HEK293 (cell line): ENCODE data around the gene CDK2AP2.

Experiments
- CTCF ChIA-PET: fragments of 350-600 bp; formaldehyde crosslinking; extraction: SDS; loops from one replicate; lab custom pipeline; 2021; ENCODE audit warnings: antibody characterized with exemption; lab: Yijun Ruan, JAX
- POLR2A ChIA-PET: fragments of 300-600 bp; formaldehyde crosslinking; extraction: SDS; loops from one replicate; lab custom pipeline; 2020; ENCODE audit warnings: antibody characterized with exemption, inconsistent platforms; lab: Yijun Ruan, JAX
- H3K27ac ChIP-seq: fragments of 200-500 bp; sonication (Bioruptor generic); 2 replicates; pipeline ENCODE4 v1.5.1; 2014; ENCODE audit warnings: low read depth, low read length, control low read depth, inconsistent platforms; ENCODE audit errors: extremely low read depth
- H3K36me3 ChIP-seq, 2 experiments: fragments of 200-500 bp in 1 of 2; sonication (Bioruptor generic) in 1 of 2; 1 replicate in 1 of 2; 2 replicates in 1 of 2; pipeline ENCODE4 v1.5.1; 2014 to 2017; ENCODE audit warnings: inconsistent platforms in 2 of 2, low read length in 2 of 2; ENCODE audit not compliant: control insufficient read depth in 2 of 2, insufficient read depth in 1 of 2
- H3K4me1 ChIP-seq: fragments of 200-500 bp; sonication (Bioruptor generic); 2 replicates; pipeline ENCODE4 v1.5.1; 2014; ENCODE audit warnings: mild to moderate bottlenecking, low read length, inconsistent platforms; ENCODE audit not compliant: control insufficient read depth, insufficient read depth
- H3K4me3 ChIP-seq: 2 replicates; pipeline ENCODE4 v1.5.1; 2011; ENCODE audit warnings: low read depth, mild to moderate bottlenecking, control low read depth, low read length, moderate library complexity
- H3K9me3 ChIP-seq: fragments of 200-500 bp; sonication (Bioruptor generic); 2 replicates; pipeline ENCODE4 v1.5.1; 2014; ENCODE audit warnings: low read depth, low read length, inconsistent platforms; ENCODE audit not compliant: control insufficient read depth, insufficient read depth
- GLIS1 ChIP-seq: fragments of 450-650 bp; formaldehyde crosslinking; IDR thresholded peaks from 2 replicates; pipeline ENCODE4 v1.5.1; 2016; ENCODE audit warnings: missing biosample characterization, missing genetic modification characterization
- MZF1 ChIP-seq: fragments of 450-650 bp; formaldehyde crosslinking; IDR thresholded peaks from 2 replicates; pipeline ENCODE4 v1.5.1; 2017; ENCODE audit warnings: missing biosample characterization, missing genetic modification characterization, borderline replicate concordance
- OVOL3 ChIP-seq: fragments of 450-650 bp; formaldehyde crosslinking; IDR thresholded peaks from 2 replicates; pipeline ENCODE4 v1.5.1; 2016; ENCODE audit warnings: missing biosample characterization, missing genetic modification characterization
- ZBTB1 ChIP-seq: fragments of 450-650 bp; formaldehyde crosslinking; IDR thresholded peaks from 2 replicates; pipeline ENCODE4 v1.5.1; 2016; ENCODE audit warnings: missing biosample characterization, missing genetic modification characterization
- ZBTB7A ChIP-seq: fragments of 450-650 bp; formaldehyde crosslinking; IDR thresholded peaks from 2 replicates; pipeline ENCODE4 v1.5.1; 2016; ENCODE audit warnings: low read depth, missing biosample characterization, missing genetic modification characterization
- ZNF10 ChIP-seq: fragments of 450-650 bp; formaldehyde crosslinking; IDR thresholded peaks from 2 replicates; pipeline ENCODE4 v1.5.1; 2017; ENCODE audit warnings: missing biosample characterization, missing genetic modification characterization
- ZNF114 ChIP-seq: fragments of 450-650 bp; formaldehyde crosslinking; IDR thresholded peaks from 2 replicates; pipeline ENCODE4 v1.5.0; 2017; ENCODE audit warnings: missing biosample characterization, missing genetic modification characterization
- ZNF155 ChIP-seq: fragments of 450-650 bp; formaldehyde crosslinking; IDR thresholded peaks from 2 replicates; pipeline ENCODE4 v1.5.1; 2016; ENCODE audit warnings: missing biosample characterization, missing genetic modification characterization
- ZNF175 ChIP-seq: fragments of 450-650 bp; formaldehyde crosslinking; IDR thresholded peaks from 2 replicates; pipeline ENCODE4 v1.5.1; 2016; ENCODE audit warnings: missing biosample characterization, missing genetic modification characterization
- ZNF248 ChIP-seq: fragments of 450-650 bp; formaldehyde crosslinking; IDR thresholded peaks from 2 replicates; pipeline ENCODE4 v1.5.1; 2017; ENCODE audit warnings: missing biosample characterization, missing genetic modification characterization
- ZNF324 ChIP-seq: fragments of 450-650 bp; formaldehyde crosslinking; IDR thresholded peaks from 2 replicates; pipeline ENCODE4 v1.5.1; 2016; ENCODE audit warnings: missing biosample characterization, missing genetic modification characterization
- ZNF404 ChIP-seq: fragments of 450-650 bp; formaldehyde crosslinking; IDR thresholded peaks from 2 replicates; pipeline ENCODE4 v1.5.1; 2017; ENCODE audit warnings: missing biosample characterization, missing genetic modification characterization
- ZNF433 ChIP-seq: fragments of 450-650 bp; formaldehyde crosslinking; IDR thresholded peaks from 2 replicates; pipeline ENCODE4 v1.5.1; 2016; ENCODE audit warnings: missing biosample characterization, missing genetic modification characterization, low read depth
- ZNF501 ChIP-seq: fragments of 450-650 bp; formaldehyde crosslinking; IDR thresholded peaks from 2 replicates; pipeline ENCODE4 v1.5.1; 2016; ENCODE audit warnings: missing biosample characterization, missing genetic modification characterization
- ZNF514 ChIP-seq: fragments of 450-650 bp; formaldehyde crosslinking; IDR thresholded peaks from 2 replicates; pipeline ENCODE4 v1.5.1; 2016; ENCODE audit warnings: missing biosample characterization, missing genetic modification characterization
- ZNF530 ChIP-seq: fragments of 450-650 bp; formaldehyde crosslinking; IDR thresholded peaks from 2 replicates; pipeline ENCODE4 v1.5.1; 2016; ENCODE audit warnings: low read depth, missing biosample characterization, missing genetic modification characterization
- ZNF558 ChIP-seq: fragments of 450-650 bp; formaldehyde crosslinking; IDR thresholded peaks from 2 replicates; pipeline ENCODE4 v1.5.1; 2016; ENCODE audit warnings: missing biosample characterization, missing genetic modification characterization
- ZNF654 ChIP-seq: fragments of 450-650 bp; formaldehyde crosslinking; IDR thresholded peaks from 2 replicates; pipeline ENCODE4 v1.5.1; 2016; ENCODE audit warnings: low read depth, missing biosample characterization, missing genetic modification characterization
- ZNF747 ChIP-seq: fragments of 450-650 bp; formaldehyde crosslinking; IDR thresholded peaks from 2 replicates; pipeline ENCODE4 v1.5.1; 2016; ENCODE audit warnings: missing biosample characterization, missing genetic modification characterization
- ZNF768 ChIP-seq: fragments of 450-650 bp; formaldehyde crosslinking; IDR thresholded peaks from 2 replicates; pipeline ENCODE4 v1.5.1; 2018; ENCODE audit warnings: missing biosample characterization, mild to moderate bottlenecking, missing genetic modification characterization
- TF ChIP-seq, protein P1 (sequence below): fragments of 450-650 bp; formaldehyde crosslinking; IDR thresholded peaks from 2 replicates; pipeline ENCODE4 v1.5.0; 2017; ENCODE audit warnings: missing biosample characterization, missing genetic modification characterization, borderline replicate concordance
- TF ChIP-seq, protein P2 (sequence below): fragments of 450-650 bp; formaldehyde crosslinking; IDR thresholded peaks from 2 replicates; pipeline ENCODE4 v1.5.1; 2016; ENCODE audit warnings: missing biosample characterization, missing genetic modification characterization
- TF ChIP-seq, protein P3 (sequence below): fragments of 450-650 bp; formaldehyde crosslinking; IDR thresholded peaks from 2 replicates; pipeline ENCODE4 v1.5.1; 2016; ENCODE audit warnings: missing biosample characterization, missing genetic modification characterization
- TF ChIP-seq, protein P4 (sequence below): fragments of 450-650 bp; formaldehyde crosslinking; IDR thresholded peaks from 2 replicates; pipeline ENCODE4 v1.5.1; 2016; ENCODE audit warnings: missing biosample characterization, missing genetic modification characterization
- TF ChIP-seq, protein P5 (sequence below): fragments of 450-650 bp; formaldehyde crosslinking; IDR thresholded peaks from 2 replicates; pipeline ENCODE4 v1.5.1; 2016; ENCODE audit warnings: missing biosample characterization, missing genetic modification characterization, low read depth
- TF ChIP-seq, protein P6 (sequence below): IDR thresholded peaks from 2 replicates; pipeline ENCODE4 v1.6.1; 2011; ENCODE audit warnings: mild to moderate bottlenecking, low read depth, low read length, borderline replicate concordance

CDK2AP2 gene

DNA sequence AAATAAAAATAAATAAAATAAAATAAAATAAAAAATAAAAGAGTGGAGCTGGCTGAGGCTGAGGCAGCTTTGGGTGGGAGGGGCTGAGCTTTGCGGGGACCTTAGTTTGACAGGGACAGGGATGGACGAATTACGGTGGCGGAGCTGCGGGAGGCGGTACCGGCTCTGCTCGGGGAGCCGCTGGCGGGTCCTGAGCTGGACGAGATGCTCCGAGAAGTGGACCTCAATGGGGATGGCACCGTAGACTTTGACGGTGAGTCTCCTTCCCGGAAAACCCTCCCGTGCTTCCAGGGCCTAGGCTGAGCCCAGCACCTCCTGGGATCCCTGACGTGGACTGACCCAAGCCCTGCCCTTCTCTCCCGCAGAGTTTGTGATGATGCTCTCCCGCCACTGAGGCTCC is 49.7 kb downstream of the CDK2AP2 start:
- Histone ChIP-seq H3K4me3 (no peak overlapping the region), H3K36me3 (no peaks in the 10 kb centered on the region), H3K4me1 (no peaks in the 10 kb centered on the region), H3K9me3 (no peaks in the 10 kb centered on the region), H3K27ac (no peak overlapping the region)
- ChIA-PET POLR2A (no interaction called here), CTCF (interaction anchor here (0.6 kb wide), 1 partner anchor 94 kb away, joined by 3 read pairs; no protein-coding TSS in a partner anchor)
- TF ChIP-seq ZNF530 (no peak), ZNF501 (tag by site-specific recombination) (no peak), GLIS1 (tag by site-specific recombination) (no peak), ZNF747 (tag by site-specific recombination) (no peak), ZNF175 (tag by site-specific recombination) (no peak), ZNF514 (no peak), ZNF155 (no peak), ZNF433 (tag by site-specific recombination) (no peak), ZNF404 (tag by site-specific recombination) (no peak)
- TF ChIP-seq, protein P1, sequence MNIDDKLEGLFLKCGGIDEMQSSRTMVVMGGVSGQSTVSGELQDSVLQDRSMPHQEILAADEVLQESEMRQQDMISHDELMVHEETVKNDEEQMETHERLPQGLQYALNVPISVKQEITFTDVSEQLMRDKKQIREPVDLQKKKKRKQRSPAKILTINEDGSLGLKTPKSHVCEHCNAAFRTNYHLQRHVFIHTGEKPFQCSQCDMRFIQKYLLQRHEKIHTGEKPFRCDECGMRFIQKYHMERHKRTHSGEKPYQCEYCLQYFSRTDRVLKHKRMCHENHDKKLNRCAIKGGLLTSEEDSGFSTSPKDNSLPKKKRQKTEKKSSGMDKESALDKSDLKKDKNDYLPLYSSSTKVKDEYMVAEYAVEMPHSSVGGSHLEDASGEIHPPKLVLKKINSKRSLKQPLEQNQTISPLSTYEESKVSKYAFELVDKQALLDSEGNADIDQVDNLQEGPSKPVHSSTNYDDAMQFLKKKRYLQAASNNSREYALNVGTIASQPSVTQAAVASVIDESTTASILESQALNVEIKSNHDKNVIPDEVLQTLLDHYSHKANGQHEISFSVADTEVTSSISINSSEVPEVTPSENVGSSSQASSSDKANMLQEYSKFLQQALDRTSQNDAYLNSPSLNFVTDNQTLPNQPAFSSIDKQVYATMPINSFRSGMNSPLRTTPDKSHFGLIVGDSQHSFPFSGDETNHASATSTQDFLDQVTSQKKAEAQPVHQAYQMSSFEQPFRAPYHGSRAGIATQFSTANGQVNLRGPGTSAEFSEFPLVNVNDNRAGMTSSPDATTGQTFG (tag by site-specific recombination) = no peak
- TF ChIP-seq, protein P2, sequence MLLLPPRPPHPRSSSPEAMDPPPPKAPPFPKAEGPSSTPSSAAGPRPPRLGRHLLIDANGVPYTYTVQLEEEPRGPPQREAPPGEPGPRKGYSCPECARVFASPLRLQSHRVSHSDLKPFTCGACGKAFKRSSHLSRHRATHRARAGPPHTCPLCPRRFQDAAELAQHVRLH (tag by site-specific recombination) = no peak
- TF ChIP-seq, protein P3, sequence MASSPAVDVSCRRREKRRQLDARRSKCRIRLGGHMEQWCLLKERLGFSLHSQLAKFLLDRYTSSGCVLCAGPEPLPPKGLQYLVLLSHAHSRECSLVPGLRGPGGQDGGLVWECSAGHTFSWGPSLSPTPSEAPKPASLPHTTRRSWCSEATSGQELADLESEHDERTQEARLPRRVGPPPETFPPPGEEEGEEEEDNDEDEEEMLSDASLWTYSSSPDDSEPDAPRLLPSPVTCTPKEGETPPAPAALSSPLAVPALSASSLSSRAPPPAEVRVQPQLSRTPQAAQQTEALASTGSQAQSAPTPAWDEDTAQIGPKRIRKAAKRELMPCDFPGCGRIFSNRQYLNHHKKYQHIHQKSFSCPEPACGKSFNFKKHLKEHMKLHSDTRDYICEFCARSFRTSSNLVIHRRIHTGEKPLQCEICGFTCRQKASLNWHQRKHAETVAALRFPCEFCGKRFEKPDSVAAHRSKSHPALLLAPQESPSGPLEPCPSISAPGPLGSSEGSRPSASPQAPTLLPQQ (tag by site-specific recombination) = no peak
- TF ChIP-seq, protein P4, sequence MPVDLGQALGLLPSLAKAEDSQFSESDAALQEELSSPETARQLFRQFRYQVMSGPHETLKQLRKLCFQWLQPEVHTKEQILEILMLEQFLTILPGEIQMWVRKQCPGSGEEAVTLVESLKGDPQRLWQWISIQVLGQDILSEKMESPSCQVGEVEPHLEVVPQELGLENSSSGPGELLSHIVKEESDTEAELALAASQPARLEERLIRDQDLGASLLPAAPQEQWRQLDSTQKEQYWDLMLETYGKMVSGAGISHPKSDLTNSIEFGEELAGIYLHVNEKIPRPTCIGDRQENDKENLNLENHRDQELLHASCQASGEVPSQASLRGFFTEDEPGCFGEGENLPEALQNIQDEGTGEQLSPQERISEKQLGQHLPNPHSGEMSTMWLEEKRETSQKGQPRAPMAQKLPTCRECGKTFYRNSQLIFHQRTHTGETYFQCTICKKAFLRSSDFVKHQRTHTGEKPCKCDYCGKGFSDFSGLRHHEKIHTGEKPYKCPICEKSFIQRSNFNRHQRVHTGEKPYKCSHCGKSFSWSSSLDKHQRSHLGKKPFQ = no peak
- TF ChIP-seq, protein P5, sequence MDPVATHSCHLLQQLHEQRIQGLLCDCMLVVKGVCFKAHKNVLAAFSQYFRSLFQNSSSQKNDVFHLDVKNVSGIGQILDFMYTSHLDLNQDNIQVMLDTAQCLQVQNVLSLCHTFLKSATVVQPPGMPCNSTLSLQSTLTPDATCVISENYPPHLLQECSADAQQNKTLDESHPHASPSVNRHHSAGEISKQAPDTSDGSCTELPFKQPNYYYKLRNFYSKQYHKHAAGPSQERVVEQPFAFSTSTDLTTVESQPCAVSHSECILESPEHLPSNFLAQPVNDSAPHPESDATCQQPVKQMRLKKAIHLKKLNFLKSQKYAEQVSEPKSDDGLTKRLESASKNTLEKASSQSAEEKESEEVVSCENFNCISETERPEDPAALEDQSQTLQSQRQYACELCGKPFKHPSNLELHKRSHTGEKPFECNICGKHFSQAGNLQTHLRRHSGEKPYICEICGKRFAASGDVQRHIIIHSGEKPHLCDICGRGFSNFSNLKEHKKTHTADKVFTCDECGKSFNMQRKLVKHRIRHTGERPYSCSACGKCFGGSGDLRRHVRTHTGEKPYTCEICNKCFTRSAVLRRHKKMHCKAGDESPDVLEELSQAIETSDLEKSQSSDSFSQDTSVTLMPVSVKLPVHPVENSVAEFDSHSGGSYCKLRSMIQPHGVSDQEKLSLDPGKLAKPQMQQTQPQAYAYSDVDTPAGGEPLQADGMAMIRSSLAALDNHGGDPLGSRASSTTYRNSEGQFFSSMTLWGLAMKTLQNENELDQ (tag by site-specific recombination) = no peak

DNA sequence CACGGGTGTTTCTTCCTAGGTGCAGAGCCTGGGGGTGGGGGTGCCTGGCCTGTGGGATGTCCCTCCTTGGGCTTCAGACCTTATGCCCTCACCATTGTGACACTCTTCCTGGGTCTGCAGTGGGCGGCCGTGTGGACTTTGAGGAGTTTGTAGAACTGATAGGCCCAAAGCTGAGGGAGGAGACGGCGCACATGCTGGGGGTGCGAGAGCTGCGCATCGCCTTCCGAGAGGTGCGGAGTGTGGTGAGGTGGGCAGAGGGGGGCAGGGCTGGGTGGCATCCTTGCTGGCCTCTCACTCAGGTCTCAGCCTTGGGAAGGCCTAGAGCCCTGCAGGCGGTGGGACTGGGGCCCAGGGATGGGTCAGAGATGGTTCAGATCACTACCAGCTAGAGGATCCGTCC is 50.5 kb downstream of the CDK2AP2 start:
- ChIA-PET CTCF (interaction anchor here (0.6 kb wide), 1 partner anchor 94 kb away, joined by 3 read pairs; no protein-coding TSS in a partner anchor), POLR2A (interaction anchor here (0.6 kb wide), 1 partner anchor 9 kb away, joined by 4 read pairs; no protein-coding TSS in a partner anchor)
- Histone ChIP-seq H3K4me1 (no peaks in the 10 kb centered on the region), H3K36me3 (no peaks in the 10 kb centered on the region), H3K9me3 (no peaks in the 10 kb centered on the region), H3K4me3 (no peak overlapping the region), H3K27ac (no peak overlapping the region)
- TF ChIP-seq ZNF10 = no peak
- no peak for TF ChIP-seq OVOL3 (tag by site-specific recombination)
- TF ChIP-seq ZNF654 (tag by site-specific recombination) = no peak
- TF ChIP-seq ZNF324 = no peak
- no peak for TF ChIP-seq ZNF501 (tag by site-specific recombination)
- no peak for TF ChIP-seq MZF1 (tag by site-specific recombination)
- no peak for TF ChIP-seq ZNF248 (tag by site-specific recombination)
- no peak for TF ChIP-seq ZNF558 (tag by site-specific recombination)
- no peak for TF ChIP-seq ZNF768 (tag by site-specific recombination)
- TF ChIP-seq ZNF114 = no peak
- TF ChIP-seq, protein P6, sequence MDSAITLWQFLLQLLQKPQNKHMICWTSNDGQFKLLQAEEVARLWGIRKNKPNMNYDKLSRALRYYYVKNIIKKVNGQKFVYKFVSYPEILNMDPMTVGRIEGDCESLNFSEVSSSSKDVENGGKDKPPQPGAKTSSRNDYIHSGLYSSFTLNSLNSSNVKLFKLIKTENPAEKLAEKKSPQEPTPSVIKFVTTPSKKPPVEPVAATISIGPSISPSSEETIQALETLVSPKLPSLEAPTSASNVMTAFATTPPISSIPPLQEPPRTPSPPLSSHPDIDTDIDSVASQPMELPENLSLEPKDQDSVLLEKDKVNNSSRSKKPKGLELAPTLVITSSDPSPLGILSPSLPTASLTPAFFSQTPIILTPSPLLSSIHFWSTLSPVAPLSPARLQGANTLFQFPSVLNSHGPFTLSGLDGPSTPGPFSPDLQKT = no peak
- no peak for TF ChIP-seq ZBTB7A (tag by site-specific recombination)
- no peak for TF ChIP-seq ZBTB1
